ENCODE data around the gene CBX5.
"Not testable (repeated sequence)": the region's sequence is repeated elsewhere in the genome, so short reads cannot be mapped to it uniquely, and the experiment has no call there.

The CBX5 gene

DNA sequence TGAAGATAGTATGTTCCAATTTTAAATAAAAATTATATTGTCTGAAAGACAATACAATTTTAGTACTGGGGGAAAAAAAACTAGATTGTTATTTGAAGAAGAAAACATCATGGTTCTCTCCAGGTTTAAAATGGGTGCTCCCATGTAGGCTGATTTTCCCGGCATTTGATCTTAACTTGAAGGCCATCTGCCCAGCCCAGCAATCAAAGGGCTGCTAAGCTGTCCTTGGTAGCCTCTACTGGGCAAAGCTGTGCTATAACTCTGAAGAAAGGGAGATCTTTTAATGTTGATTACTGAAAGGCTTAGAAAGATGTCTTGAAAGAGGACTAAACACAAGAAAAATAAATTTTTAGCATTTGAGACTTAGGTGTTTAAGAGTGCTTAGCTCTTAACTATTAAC lies 41.4 kb downstream of the CBX5 start:
- Mint-ChIP-seq H3K4me1 (peaks cover 8% of the 10 kb centered on the region), H3K4me3 (no peak overlapping the region), H3K27ac (peak overlapping the region; percentile 63), H3K9me3 (no peaks in the 10 kb centered on the region), H3K36me3 (peaks cover 16% of the 10 kb centered on the region), H3K27me3 (no peaks in the 10 kb centered on the region)
- ATAC-seq (ENCODE audit: low read depth) (no peak), DNase-seq (ENCODE audit: low spot score in 2 of 2) (no peak)

GRCh38 chr12:54232790-54233189 lies 47.1 kb downstream of the CBX5 start:
- peaks cover 11% of the 10 kb centered on the region for H3K4me1 Mint-ChIP-seq

GRCh38 chr12:54231269-54231668 lies 48.7 kb downstream of the CBX5 start:
- peaks cover 15% of the 10 kb centered on the region for H3K4me1 Mint-ChIP-seq
- not testable (repeated sequence) for H3K27me3 Mint-ChIP-seq; H3K4me3 Mint-ChIP-seq; ATAC-seq (ENCODE audit: low read depth); H3K9me3 Mint-ChIP-seq; H3K27ac Mint-ChIP-seq; H3K36me3 Mint-ChIP-seq; DNase-seq (ENCODE audit: low spot score in 2 of 2)

More at GRCh38 chr12:54232790-54233189, 47.1 kb downstream of the CBX5 start:
- peaks cover 6% of the 10 kb centered on the region for H3K36me3 Mint-ChIP-seq
- ATAC-seq (ENCODE audit: low read depth) = no peak
- no peak overlapping the region for H3K4me3 Mint-ChIP-seq
- H3K9me3 Mint-ChIP-seq = no peaks in the 10 kb centered on the region
- H3K27ac Mint-ChIP-seq = no peak overlapping the region
- DNase-seq (ENCODE audit: low spot score in 2 of 2) = no peak
- H3K27me3 Mint-ChIP-seq = no peaks in the 10 kb centered on the region

DNA sequence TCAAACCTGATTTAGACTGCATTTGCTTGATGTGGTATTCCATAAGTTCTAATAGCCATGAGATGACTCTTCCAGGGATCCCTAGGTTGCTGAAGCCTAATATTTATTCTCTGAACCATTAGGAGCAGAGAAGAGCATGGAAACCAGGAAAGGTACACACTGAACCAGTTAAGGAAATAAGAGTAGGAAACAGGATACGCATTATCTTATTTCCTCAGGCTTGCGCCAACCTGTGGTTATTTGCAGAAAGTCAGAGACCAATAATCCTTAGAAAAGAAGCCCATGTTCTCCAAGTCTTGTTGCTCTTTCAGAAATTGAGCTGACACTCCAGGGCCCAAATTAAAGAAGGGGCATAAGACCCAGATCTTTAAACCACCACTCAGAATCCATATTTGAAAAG lies 49.4 kb downstream of the CBX5 start:
- Mint-ChIP-seq H3K27ac (no peak overlapping the region), H3K4me1 (peaks cover 15% of the 10 kb centered on the region), H3K9me3 (no peaks in the 10 kb centered on the region), H3K36me3 (peaks cover 6% of the 10 kb centered on the region), H3K27me3 (no peaks in the 10 kb centered on the region), H3K4me3 (no peak overlapping the region)
- ATAC-seq (ENCODE audit: low read depth) = no peak
- DNase-seq (ENCODE audit: low spot score in 2 of 2) = no peak

GRCh38 chr12:54229624-54230212 lies 50.2 kb downstream of the CBX5 start:
- peak overlapping the region; percentile 35 for H3K27ac Mint-ChIP-seq
- ATAC-seq (ENCODE audit: low read depth) (peak; percentile 71), DNase-seq (ENCODE audit: low spot score in 2 of 2) (no peak)
- peaks cover 15% of the 10 kb centered on the region for H3K4me1 Mint-ChIP-seq
- no peak overlapping the region for H3K4me3 Mint-ChIP-seq
- no peaks in the 10 kb centered on the region for H3K9me3 Mint-ChIP-seq
- H3K27me3 Mint-ChIP-seq = no peaks in the 10 kb centered on the region
- H3K36me3 Mint-ChIP-seq = peaks cover 5% of the 10 kb centered on the region

DNA sequence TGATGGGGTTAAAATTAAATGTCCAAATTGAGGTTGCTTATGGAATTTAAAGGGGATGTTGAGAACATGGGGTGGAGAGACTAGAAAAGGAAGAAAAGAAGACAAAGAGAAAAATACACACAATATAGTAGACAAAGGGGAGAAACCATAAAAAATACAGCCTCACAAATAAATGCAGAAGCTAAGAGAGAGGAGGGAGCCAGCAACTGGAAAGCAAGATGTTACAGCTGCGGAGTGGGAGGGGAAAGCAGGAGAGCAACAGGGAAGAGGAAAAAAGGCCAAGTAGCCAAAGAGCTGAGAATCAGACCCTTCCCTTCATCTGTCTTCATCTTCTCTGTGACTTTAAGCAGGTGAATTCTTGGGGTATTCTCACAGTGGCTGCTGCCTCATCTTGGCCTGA lies 51.5 kb downstream of the CBX5 start:
- no peak for DNase-seq (ENCODE audit: low spot score in 2 of 2)
- H3K9me3 Mint-ChIP-seq = no peaks in the 10 kb centered on the region
- H3K4me1 Mint-ChIP-seq = peaks cover 15% of the 10 kb centered on the region
- no peaks in the 10 kb centered on the region for H3K27me3 Mint-ChIP-seq
- H3K4me3 Mint-ChIP-seq = no peak overlapping the region
- H3K27ac Mint-ChIP-seq = no peak overlapping the region
- ATAC-seq (ENCODE audit: low read depth) = no peak
- peaks cover 2% of the 10 kb centered on the region for H3K36me3 Mint-ChIP-seq

DNA sequence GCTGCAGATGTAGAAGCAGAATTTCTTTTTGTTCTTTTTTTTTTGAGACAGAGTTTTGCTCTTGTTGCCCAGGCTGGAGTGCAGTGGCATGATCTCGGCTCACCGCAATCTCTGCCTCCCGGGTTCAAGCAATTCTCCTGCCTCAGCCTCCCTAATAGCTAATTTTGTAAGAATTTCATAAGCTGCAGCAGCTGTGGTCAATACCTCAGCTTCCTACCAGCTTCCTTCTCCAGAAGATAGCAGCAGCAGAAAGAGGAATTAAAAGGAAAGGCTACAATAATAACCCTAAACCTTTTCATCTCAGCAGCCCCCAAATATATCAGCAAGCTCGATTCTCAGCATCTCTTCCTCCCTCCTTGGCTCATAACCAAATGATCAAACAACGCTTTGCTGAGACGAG lies 52.0 kb downstream of the CBX5 start:
- not testable (repeated sequence) for H3K4me3 Mint-ChIP-seq; ATAC-seq (ENCODE audit: low read depth); H3K9me3 Mint-ChIP-seq; H3K27me3 Mint-ChIP-seq; H3K27ac Mint-ChIP-seq; H3K36me3 Mint-ChIP-seq; DNase-seq (ENCODE audit: low spot score in 2 of 2)
- peaks cover 15% of the 10 kb centered on the region for H3K4me1 Mint-ChIP-seq

- H3K27ac Mint-ChIP-seq = no peak overlapping the region
- H3K4me3 Mint-ChIP-seq = no peak overlapping the region
- H3K27me3 Mint-ChIP-seq = no peaks in the 10 kb centered on the region
- no peaks in the 10 kb centered on the region for H3K9me3 Mint-ChIP-seq
- ATAC-seq (ENCODE audit: low read depth) = no peak
- DNase-seq (ENCODE audit: low spot score in 2 of 2) = no peak
- H3K36me3 Mint-ChIP-seq = peaks cover 2% of the 10 kb centered on the region
- H3K4me1 Mint-ChIP-seq = peaks cover 15% of the 10 kb centered on the region
Observed at GRCh38 chr12:54227376-54227775, 52.5 kb downstream of the CBX5 start.

GRCh38 chr12:54225666-54226065 lies 54.3 kb downstream of the CBX5 start:
- peaks cover 15% of the 10 kb centered on the region for H3K4me1 Mint-ChIP-seq
- no peaks in the 10 kb centered on the region for H3K9me3 Mint-ChIP-seq
- ATAC-seq (ENCODE audit: low read depth) = no peak
- peaks cover 2% of the 10 kb centered on the region for H3K36me3 Mint-ChIP-seq
- H3K4me3 Mint-ChIP-seq = no peak overlapping the region
- H3K27me3 Mint-ChIP-seq = no peaks in the 10 kb centered on the region
- H3K27ac Mint-ChIP-seq = no peak overlapping the region
- DNase-seq (ENCODE audit: low spot score in 2 of 2) = no peak

DNA sequence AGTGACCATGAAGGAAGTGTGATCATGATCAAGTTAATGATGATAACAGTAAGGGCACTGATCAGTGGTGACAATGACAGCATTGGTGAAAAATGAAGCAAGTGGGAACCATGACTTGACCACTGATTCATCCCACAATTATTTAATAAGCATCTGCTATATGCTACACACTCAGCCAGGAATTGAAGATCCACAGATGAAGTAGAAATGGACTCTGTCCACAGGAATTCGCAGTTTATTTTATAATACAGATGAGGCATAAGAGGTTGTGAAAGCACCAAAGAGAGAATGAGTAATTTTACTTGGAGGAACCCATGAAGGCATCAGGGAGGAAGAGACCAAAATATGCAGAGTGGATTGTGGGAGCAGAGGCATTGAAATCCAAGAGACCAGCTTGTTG lies 57.3 kb downstream of the CBX5 start:
- no peak overlapping the region for H3K4me3 Mint-ChIP-seq
- no peaks in the 10 kb centered on the region for H3K36me3 Mint-ChIP-seq
- ATAC-seq (ENCODE audit: low read depth) (no peak), DNase-seq (ENCODE audit: low spot score in 2 of 2) (no peak)
- H3K27ac Mint-ChIP-seq = no peak overlapping the region
- H3K4me1 Mint-ChIP-seq = peaks cover 15% of the 10 kb centered on the region
- no peaks in the 10 kb centered on the region for H3K9me3 Mint-ChIP-seq
- no peaks in the 10 kb centered on the region for H3K27me3 Mint-ChIP-seq

DNA sequence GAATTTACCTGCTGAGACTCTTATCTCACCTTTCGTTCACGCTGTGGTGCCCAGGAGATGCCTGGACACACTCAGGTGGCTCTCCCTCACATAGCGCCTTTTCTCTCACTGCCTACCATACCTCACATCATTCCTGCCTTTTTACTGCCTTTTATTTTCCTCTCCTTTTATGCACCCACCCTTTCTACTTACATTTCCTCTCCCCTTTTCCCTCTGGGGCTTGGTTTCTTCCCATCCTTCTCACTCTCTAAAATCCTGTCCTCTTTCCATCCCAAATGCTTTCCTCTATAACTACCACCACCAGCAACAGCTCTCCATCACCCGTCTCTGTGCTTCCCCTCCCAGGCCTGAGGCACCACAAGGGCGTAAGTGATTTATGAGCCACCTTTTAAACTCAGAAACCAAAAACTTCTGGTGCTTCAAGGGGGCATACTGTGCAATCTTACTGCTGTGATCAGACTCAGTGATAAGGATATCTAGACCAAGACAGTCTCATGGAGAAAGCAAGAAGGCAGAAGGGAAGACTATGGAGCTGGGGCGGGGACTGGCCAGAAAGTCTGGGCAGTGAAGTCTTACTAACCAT lies 58.4 kb downstream of the CBX5 start:
- no peaks in the 10 kb centered on the region for H3K36me3 Mint-ChIP-seq
- H3K27ac Mint-ChIP-seq = no peak overlapping the region
- H3K27me3 Mint-ChIP-seq = no peaks in the 10 kb centered on the region
- DNase-seq (ENCODE audit: low spot score in 2 of 2) = no peak
- no peak overlapping the region for H3K4me3 Mint-ChIP-seq
- no peaks in the 10 kb centered on the region for H3K9me3 Mint-ChIP-seq
- ATAC-seq (ENCODE audit: low read depth) = no peak
- H3K4me1 Mint-ChIP-seq = peaks cover 22% of the 10 kb centered on the region

DNA sequence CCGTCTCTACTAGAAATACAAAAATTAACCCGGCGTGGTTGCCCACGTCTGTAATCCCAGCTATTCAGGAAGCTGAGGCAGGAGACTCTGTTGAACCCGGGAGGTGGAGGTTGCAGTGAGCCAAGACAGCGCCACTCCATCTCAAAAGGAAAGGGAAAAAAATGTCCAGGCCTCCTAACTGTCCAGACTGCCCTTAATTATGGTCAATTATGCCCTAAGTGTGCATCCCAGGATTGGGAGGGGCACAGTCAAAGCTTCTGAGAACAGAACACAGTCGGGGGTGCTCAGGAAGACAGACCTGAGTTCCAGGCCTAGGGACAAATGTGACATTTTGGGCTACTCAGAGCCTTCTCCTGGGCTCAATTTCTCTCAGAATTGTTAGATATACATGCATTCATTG lies 59.4 kb downstream of the CBX5 start:
- no peak overlapping the region for H3K27ac Mint-ChIP-seq

DNA sequence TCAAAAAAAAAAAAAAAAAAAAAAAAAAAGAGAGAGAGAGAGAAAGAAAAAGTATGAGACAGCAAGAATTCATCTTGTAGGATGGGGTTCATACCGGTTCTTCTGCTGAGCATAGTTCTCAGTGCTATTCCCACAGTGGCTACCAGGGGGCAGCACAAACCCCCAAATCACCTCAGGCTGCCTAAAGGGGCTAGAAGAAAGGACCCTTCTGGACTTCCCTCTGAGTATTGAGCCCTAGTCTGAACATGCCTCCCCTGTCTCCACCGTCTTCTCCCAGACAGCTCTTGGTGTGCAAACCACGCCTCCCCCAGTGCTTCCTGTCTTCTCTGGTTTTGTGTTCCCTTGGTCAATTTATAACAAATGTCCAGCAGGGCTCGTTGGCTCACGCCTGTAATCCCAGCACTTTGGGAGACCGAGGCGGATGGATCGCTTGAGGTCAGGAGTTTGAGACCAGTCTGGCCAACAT lies 59.8 kb downstream of the CBX5 start:
- H3K4me3 Mint-ChIP-seq = no peak overlapping the region
- DNase-seq (ENCODE audit: low spot score in 2 of 2) (peak; percentile 64 to 72), ATAC-seq (ENCODE audit: low read depth) (peak; percentile 35)
- no peak overlapping the region for H3K27ac Mint-ChIP-seq
- no peaks in the 10 kb centered on the region for H3K27me3 Mint-ChIP-seq
- H3K36me3 Mint-ChIP-seq = no peaks in the 10 kb centered on the region
- peaks cover 29% of the 10 kb centered on the region for H3K4me1 Mint-ChIP-seq
- no peaks in the 10 kb centered on the region for H3K9me3 Mint-ChIP-seq

More for the DNA sequence above, 59.4 kb downstream of the CBX5 start:
- Mint-ChIP-seq H3K9me3 (no peaks in the 10 kb centered on the region), H3K36me3 (no peaks in the 10 kb centered on the region), H3K4me1 (peaks cover 28% of the 10 kb centered on the region), H3K27me3 (no peaks in the 10 kb centered on the region), H3K4me3 (no peak overlapping the region)
- no peak for ATAC-seq (ENCODE audit: low read depth)
- no peak for DNase-seq (ENCODE audit: low spot score in 2 of 2)

DNA sequence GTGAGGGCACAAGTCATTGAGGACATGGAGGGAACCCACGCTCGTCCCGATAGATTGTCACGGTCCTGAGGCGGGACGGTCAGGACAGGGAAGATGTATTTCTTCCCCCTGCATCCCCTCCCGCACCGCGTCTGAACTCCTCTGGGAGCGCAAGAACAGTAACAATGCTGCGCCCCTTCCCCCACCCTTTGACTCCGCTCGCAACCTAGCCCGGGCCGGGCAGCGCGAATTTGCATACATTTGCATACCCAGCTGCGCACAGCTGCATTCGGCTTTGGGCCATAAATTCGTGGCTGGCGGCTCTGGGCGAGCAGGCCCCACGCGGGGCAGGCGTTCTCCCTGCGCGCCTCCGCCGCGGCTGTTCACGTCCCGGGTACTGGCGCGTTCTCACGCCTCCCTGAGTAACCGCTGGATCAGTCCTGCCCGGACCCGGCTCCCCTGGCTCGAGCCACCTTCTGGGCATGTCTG lies 62.1 kb downstream of the CBX5 start:
- no peaks in the 10 kb centered on the region for H3K36me3 Mint-ChIP-seq
- no peak overlapping the region for H3K27ac Mint-ChIP-seq
- ATAC-seq (ENCODE audit: low read depth) = peak; percentile 57
- H3K4me3 Mint-ChIP-seq = peak overlapping the region; percentile 88
- H3K27me3 Mint-ChIP-seq = no peaks in the 10 kb centered on the region
- no peaks in the 10 kb centered on the region for H3K9me3 Mint-ChIP-seq
- peak; percentile 67 to 70 for DNase-seq (ENCODE audit: low spot score in 2 of 2)
- H3K4me1 Mint-ChIP-seq = peaks cover 30% of the 10 kb centered on the region

Measured in memory B cell (primary cell).